ENCODE data around the gene FGF1.

DNA sequence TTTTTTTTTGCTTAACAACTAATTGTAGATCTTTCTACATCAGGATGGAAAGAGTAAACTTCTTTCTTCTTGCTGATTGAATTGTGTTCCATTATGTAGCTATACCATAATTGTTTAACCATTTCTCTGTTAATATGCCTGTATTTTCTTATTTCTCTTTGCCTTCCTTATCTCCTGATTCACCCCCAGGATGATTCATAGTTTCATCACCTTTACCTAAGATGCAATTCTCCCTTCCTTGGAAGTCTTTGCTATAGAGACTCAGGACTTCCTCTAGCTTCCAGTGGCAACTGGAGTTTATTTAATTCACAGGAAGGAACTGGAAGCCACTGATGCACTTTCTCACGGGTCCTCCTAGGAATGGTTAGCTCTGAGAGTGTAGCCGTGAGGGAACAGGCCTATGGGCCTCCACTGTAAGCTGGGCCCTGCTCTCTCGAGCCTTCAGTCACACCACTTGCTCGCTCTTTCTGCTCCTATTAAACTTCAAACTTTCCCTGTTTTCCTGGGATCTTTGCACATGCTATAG lies 83.1 kb downstream of the FGF1 start:
- TF ChIP-seq, protein P1, sequence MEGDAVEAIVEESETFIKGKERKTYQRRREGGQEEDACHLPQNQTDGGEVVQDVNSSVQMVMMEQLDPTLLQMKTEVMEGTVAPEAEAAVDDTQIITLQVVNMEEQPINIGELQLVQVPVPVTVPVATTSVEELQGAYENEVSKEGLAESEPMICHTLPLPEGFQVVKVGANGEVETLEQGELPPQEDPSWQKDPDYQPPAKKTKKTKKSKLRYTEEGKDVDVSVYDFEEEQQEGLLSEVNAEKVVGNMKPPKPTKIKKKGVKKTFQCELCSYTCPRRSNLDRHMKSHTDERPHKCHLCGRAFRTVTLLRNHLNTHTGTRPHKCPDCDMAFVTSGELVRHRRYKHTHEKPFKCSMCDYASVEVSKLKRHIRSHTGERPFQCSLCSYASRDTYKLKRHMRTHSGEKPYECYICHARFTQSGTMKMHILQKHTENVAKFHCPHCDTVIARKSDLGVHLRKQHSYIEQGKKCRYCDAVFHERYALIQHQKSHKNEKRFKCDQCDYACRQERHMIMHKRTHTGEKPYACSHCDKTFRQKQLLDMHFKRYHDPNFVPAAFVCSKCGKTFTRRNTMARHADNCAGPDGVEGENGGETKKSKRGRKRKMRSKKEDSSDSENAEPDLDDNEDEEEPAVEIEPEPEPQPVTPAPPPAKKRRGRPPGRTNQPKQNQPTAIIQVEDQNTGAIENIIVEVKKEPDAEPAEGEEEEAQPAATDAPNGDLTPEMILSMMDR (IDR thresholded peaks at IDR 0.05; ENCODE audit: low read depth, low read length): no peak
- TF ChIP-seq EZH2phosphoT487 (IDR thresholded peaks at IDR 0.05; ENCODE audit: low read depth): no peak

Measured in OCI-LY3 (cell line).